Trophoblast cell (in vitro differentiated cells and primary cell): ENCODE data around the gene ABCC6.

Experiments
- DNase-seq, 2 donors: peaks; one replicate each; pipeline ENCODE4 v3.0.0-alpha.2; 2016
- H2AFZ ChIP-seq: 2 replicates; pipeline ENCODE4 v1.6.1; 2013; ENCODE audit warnings: low read length, moderate library complexity, mild to moderate bottlenecking; ENCODE audit not compliant: insufficient read depth, poor library complexity
- H2AK5ac ChIP-seq: 2 replicates; pipeline ENCODE4 v1.6.1; 2013; ENCODE audit warnings: mild to moderate bottlenecking, low read length
- H2BK120ac ChIP-seq: 2 replicates; pipeline ENCODE4 v1.6.1; 2013; ENCODE audit warnings: low read length, mild to moderate bottlenecking, moderate library complexity; ENCODE audit not compliant: insufficient read depth, poor library complexity
- H2BK12ac ChIP-seq: 2 replicates; pipeline ENCODE4 v1.6.1; 2013; ENCODE audit warnings: mild to moderate bottlenecking, low read length, moderate library complexity
- H2BK5ac ChIP-seq: 2 replicates; pipeline ENCODE4 v1.6.1; 2013; ENCODE audit warnings: low read length, low read depth, moderate library complexity, mild to moderate bottlenecking; ENCODE audit not compliant: poor library complexity
- H3K14ac ChIP-seq: 2 replicates; pipeline ENCODE4 v1.6.1; 2013; ENCODE audit warnings: mild to moderate bottlenecking, low read length
- H3K18ac ChIP-seq: 2 replicates; pipeline ENCODE4 v1.6.1; 2013; ENCODE audit warnings: mild to moderate bottlenecking, low read length
- H3K23ac ChIP-seq: 2 replicates; pipeline ENCODE4 v1.6.1; 2013; ENCODE audit warnings: low read length
- H3K27ac ChIP-seq: 2 replicates; pipeline ENCODE4 v1.5.1; 2013; ENCODE audit warnings: low read depth, mild to moderate bottlenecking, inconsistent platforms, low read length, moderate library complexity
- H3K27me3 ChIP-seq: 2 replicates; pipeline ENCODE4 v1.6.1; 2013; ENCODE audit warnings: inconsistent platforms, mild to moderate bottlenecking, low read length, moderate library complexity; ENCODE audit not compliant: insufficient read depth
- H3K36me3 ChIP-seq, 2 experiments: 1 replicate in 1 of 2; 2 replicates in 1 of 2; pipeline ENCODE4 v1.6.1; 2013; ENCODE audit warnings: low read length in 2 of 2, mild to moderate bottlenecking in 2 of 2, moderate library complexity in 1 of 2; ENCODE audit not compliant: insufficient read depth in 2 of 2, control insufficient read depth in 1 of 2
- H3K4ac ChIP-seq: 2 replicates; pipeline ENCODE4 v1.6.1; 2013; ENCODE audit warnings: low read depth, mild to moderate bottlenecking, low read length, moderate library complexity
- H3K4me1 ChIP-seq, 2 experiments: 1 replicate in 1 of 2; 2 replicates in 1 of 2; pipeline ENCODE4 v1.6.1; 2013; ENCODE audit warnings: low read length in 2 of 2, mild to moderate bottlenecking in 2 of 2, moderate library complexity in 1 of 2; ENCODE audit not compliant: insufficient read depth in 2 of 2, control insufficient read depth in 1 of 2
- H3K4me2 ChIP-seq: 2 replicates; pipeline ENCODE4 v1.6.1; 2013; ENCODE audit warnings: inconsistent platforms, mild to moderate bottlenecking, low read length, moderate library complexity
- H3K4me3 ChIP-seq: 2 replicates; pipeline ENCODE4 v1.5.1; 2013; ENCODE audit warnings: mild to moderate bottlenecking, low read depth, low read length, inconsistent platforms
- H3K79me1 ChIP-seq: one replicate; pipeline ENCODE4 v1.6.1; 2013; ENCODE audit warnings: low read length
- H3K79me2 ChIP-seq: 2 replicates; pipeline ENCODE4 v1.6.1; 2013; ENCODE audit warnings: low read length, mild to moderate bottlenecking; ENCODE audit not compliant: control insufficient read depth, insufficient read depth, poor library complexity
- H3K9ac ChIP-seq: 2 replicates; pipeline ENCODE4 v1.6.1; 2013; ENCODE audit warnings: mild to moderate bottlenecking, low read length
- H3K9me3 ChIP-seq: 2 replicates; pipeline ENCODE4 v1.6.1; 2013; ENCODE audit warnings: low read depth, mild to moderate bottlenecking, control low read depth, inconsistent platforms, low read length; ENCODE audit not compliant: insufficient read depth
- H4K12ac ChIP-seq: 2 replicates; pipeline ENCODE4 v1.6.1; 2013; ENCODE audit warnings: low read depth, mild to moderate bottlenecking, low read length, moderate library complexity
- H4K8ac ChIP-seq: 2 replicates; pipeline ENCODE4 v1.6.1; 2013; ENCODE audit warnings: low read depth, mild to moderate bottlenecking, low read length, moderate library complexity
- H4K91ac ChIP-seq: one replicate; pipeline ENCODE4 v1.6.1; 2013; ENCODE audit warnings: low read depth, mild to moderate bottlenecking, low read length, moderate library complexity
- WGBS: extraction: QIAGEN DNeasy Blood & Tissue Kit; methylation state at CpG from one replicate; pipeline ENCODE4 v1.1.7; 2013; ENCODE audit warnings: missing lambda C conversion rate; ENCODE audit not compliant: insufficient read length, insufficient coverage; ENCODE audit errors: extremely low coverage; 5-methylcytosine and 5-hydroxymethylcytosine counted together

ABCC6 gene

DNA sequence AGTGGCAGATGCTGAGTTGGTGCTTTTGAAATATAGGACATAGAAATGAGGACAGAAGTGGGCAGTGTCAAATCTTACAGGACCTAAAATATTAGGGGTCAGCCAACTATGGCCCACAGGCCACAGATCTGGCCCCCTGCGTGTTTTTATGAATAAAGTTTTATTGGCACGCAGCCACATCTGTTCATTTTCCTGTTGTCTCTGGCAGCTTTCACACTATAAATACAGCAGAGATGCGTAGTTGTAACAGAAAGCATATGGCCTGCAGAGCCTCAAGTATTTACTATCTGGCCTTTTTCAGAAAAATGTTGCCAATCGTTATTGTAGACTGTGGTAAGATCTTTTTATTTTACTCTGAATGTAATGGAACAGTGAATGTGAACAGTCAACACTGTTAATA, 82.8 kb downstream of the ABCC6 start:
- Histone ChIP-seq H2AK5ac (no peak overlapping the region), H3K9me3 (no peaks in the 10 kb centered on the region), H2BK12ac (no peak overlapping the region), H3K14ac (no peak overlapping the region), H3K4me3 (no peak overlapping the region), H2AFZ (no peak overlapping the region), H2BK5ac (no peak overlapping the region), H3K18ac (no peak overlapping the region), H3K23ac (no peak overlapping the region), H4K12ac (no peak overlapping the region), H3K79me1 (no peaks in the 10 kb centered on the region), H3K4me1 (no peaks in the 10 kb centered on the region), H3K36me3 (peaks cover 39 to 40% of the 10 kb centered on the region in 2 experiments), H3K4me2 (no peak overlapping the region), H3K9ac (no peak overlapping the region), H3K27me3 (no peaks in the 10 kb centered on the region), H4K91ac (no peak overlapping the region), H3K4ac (no peak overlapping the region), H4K8ac (no peak overlapping the region), H3K79me2 (no peaks in the 10 kb centered on the region), H3K27ac (no peak overlapping the region), H2BK120ac (no peak overlapping the region)
- no CpG with 5 or more reads among the region's 4 CpGs for WGBS
- DNase-seq, result no peak

- no peak overlapping the region for H4K91ac ChIP-seq
- H3K27me3 ChIP-seq, result no peaks in the 10 kb centered on the region
- no peak overlapping the region for H3K27ac ChIP-seq
- no peak overlapping the region for H2BK5ac ChIP-seq
- no peaks in the 10 kb centered on the region for H3K79me2 ChIP-seq
- H3K23ac ChIP-seq, result no peak overlapping the region
- H2AK5ac ChIP-seq, result no peak overlapping the region
- peaks cover 37% of the 10 kb centered on the region in 2 experiments for H3K36me3 ChIP-seq
- DNase-seq, result no peak
- no CpG with 5 or more reads among the region's 7 CpGs for WGBS
- H2BK120ac ChIP-seq, result no peak overlapping the region
- no peak overlapping the region for H3K4ac ChIP-seq
- no peaks in the 10 kb centered on the region for H3K4me1 ChIP-seq
- H3K9me3 ChIP-seq, result no peaks in the 10 kb centered on the region
- H4K8ac ChIP-seq, result no peak overlapping the region
- no peaks in the 10 kb centered on the region for H3K79me1 ChIP-seq
- H3K9ac ChIP-seq, result no peak overlapping the region
- no peak overlapping the region for H2AFZ ChIP-seq
- no peak overlapping the region for H3K18ac ChIP-seq
- H3K14ac ChIP-seq, result no peak overlapping the region
- no peak overlapping the region for H3K4me3 ChIP-seq
- no peak overlapping the region for H3K4me2 ChIP-seq
- no peak overlapping the region for H4K12ac ChIP-seq
- H2BK12ac ChIP-seq, result no peak overlapping the region
These were observed 83.5 kb downstream of the ABCC6 start for GRCh38 chr16:16139806-16140205.

GRCh38 chr16:16139061-16139460, 84.2 kb downstream of the ABCC6 start:
- no peak for DNase-seq
- peaks cover 41 to 43% of the 10 kb centered on the region in 2 experiments for H3K36me3 ChIP-seq
- no peak overlapping the region for H2BK12ac ChIP-seq
- H3K4me2 ChIP-seq, result no peak overlapping the region
- H3K23ac ChIP-seq, result no peak overlapping the region
- H3K4ac ChIP-seq, result no peak overlapping the region
- no peak overlapping the region for H3K18ac ChIP-seq
- no peak overlapping the region for H3K14ac ChIP-seq
- H2AK5ac ChIP-seq, result no peak overlapping the region
- H2AFZ ChIP-seq, result no peak overlapping the region
- no peaks in the 10 kb centered on the region for H3K79me1 ChIP-seq
- no peak overlapping the region for H2BK5ac ChIP-seq
- no peaks in the 10 kb centered on the region for H3K79me2 ChIP-seq
- H2BK120ac ChIP-seq, result no peak overlapping the region
- H3K4me1 ChIP-seq, result no peaks in the 10 kb centered on the region
- H4K8ac ChIP-seq, result no peak overlapping the region
- H3K4me3 ChIP-seq, result no peak overlapping the region
- no CpG with 5 or more reads among the region's 10 CpGs for WGBS
- H3K9ac ChIP-seq, result no peak overlapping the region
- no peaks in the 10 kb centered on the region for H3K9me3 ChIP-seq
- H4K12ac ChIP-seq, result no peak overlapping the region
- H3K27ac ChIP-seq, result no peak overlapping the region
- no peaks in the 10 kb centered on the region for H3K27me3 ChIP-seq
- no peak overlapping the region for H4K91ac ChIP-seq

DNA sequence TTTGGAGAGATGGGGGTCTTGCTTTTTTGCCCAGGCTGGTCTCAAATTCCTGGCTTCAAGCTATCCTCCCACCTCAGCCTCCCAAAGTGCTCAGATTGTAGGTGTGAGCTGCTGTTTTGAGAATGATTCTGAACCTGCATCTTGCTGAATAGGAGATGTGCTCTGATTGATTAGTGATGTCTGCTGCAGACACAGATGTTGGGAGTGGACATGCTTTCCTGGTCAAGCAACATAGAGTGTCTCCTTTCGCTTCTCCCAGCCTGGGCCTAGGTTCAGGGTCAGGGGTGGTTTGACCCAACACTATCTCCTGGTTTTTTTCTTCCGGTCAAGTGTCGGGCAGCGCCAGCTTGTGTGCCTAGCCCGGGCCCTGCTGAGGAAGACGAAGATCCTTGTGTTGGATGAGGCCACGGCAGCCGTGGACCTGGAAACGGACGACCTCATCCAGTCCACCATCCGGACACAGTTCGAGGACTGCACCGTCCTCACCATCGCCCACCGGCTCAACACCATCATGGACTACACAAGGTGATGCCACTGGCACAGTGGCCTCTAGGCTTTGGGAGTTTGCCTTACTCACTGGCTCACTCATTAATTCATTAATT, 85.2 kb downstream of the ABCC6 start:
- no peaks in the 10 kb centered on the region for H3K9me3 ChIP-seq
- H3K23ac ChIP-seq, result no peak overlapping the region
- no peak overlapping the region for H3K4me2 ChIP-seq
- H4K8ac ChIP-seq, result no peak overlapping the region
- peaks cover 38 to 41% of the 10 kb centered on the region in 2 experiments for H3K36me3 ChIP-seq
- no peak overlapping the region for H3K14ac ChIP-seq
- no peak overlapping the region for H2AK5ac ChIP-seq
- no peak overlapping the region for H2BK5ac ChIP-seq
- H4K12ac ChIP-seq, result no peak overlapping the region
- H3K4me3 ChIP-seq, result no peak overlapping the region
- no peak overlapping the region for H4K91ac ChIP-seq
- H3K9ac ChIP-seq, result no peak overlapping the region
- DNase-seq, result no peak
- no peaks in the 10 kb centered on the region for H3K27me3 ChIP-seq
- WGBS, result no CpG with 5 or more reads among the region's 15 CpGs
- H3K79me2 ChIP-seq, result no peaks in the 10 kb centered on the region
- H3K18ac ChIP-seq, result no peak overlapping the region
- H3K79me1 ChIP-seq, result no peaks in the 10 kb centered on the region
- no peak overlapping the region for H2BK120ac ChIP-seq
- H2AFZ ChIP-seq, result no peak overlapping the region
- H3K4me1 ChIP-seq, result no peaks in the 10 kb centered on the region
- no peak overlapping the region for H3K27ac ChIP-seq
- no peak overlapping the region for H2BK12ac ChIP-seq
- H3K4ac ChIP-seq, result no peak overlapping the region
